ENCODE data around the gene MTMR2. TPM values are rescaled to one million over a fixed set of nuclear protein-coding genes. Genes with fewer than 3 reads are reported as not detected.
A peak's percentile ranks its signal among the peaks of the same experiment; 100 is the strongest.

The MTMR2 gene
- total and polyA plus RNA-seq, 2 experiments from 2014 or later = 26.6 to 52.6 TPM

DNA sequence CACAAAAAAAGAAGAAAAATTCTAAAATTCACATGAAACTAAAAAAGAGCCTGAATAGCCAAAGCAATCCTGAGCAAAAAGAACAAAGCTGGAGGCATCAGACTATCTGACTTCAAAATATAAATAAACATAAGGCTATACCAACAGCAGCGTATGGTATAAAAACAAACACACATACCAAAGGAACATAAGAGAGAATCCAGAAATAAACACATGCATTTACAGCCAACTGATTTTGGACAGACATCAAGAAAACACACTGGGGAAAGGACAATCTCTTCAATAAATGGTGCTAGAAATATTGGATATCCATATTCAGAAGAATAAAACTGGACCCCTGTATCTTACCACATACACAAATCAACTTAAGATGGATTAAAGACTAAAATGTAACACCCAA lies 2.8 kb upstream of the MTMR2 start:
- no peaks in the 10 kb centered on the region for H3K27me3 ChIP-seq (ENCODE audit: insufficient read depth)

DNA sequence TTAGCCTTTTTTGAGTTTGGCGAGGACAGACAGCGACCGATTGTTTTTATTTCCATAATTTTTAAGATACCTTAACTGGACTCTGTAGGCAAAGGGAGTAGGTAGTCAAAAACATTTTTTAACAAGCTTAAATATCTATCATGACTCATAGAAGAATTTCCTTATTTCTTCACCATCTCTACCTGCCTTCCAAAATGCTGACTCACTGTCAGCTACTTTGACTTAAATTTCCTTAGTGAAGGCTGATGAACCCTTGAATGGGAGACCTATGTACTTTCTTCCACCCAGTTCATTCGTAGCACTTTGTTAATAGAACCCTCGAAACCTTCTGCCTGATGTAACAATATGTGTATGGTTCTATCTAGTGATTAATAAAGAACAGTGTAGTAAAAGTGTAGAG lies 1.1 kb upstream of the MTMR2 start:
- Mint-ChIP-seq H3K9me3 (no peaks in the 10 kb centered on the region), H3K27ac (peak overlapping the region; percentile 96), H3K4me1 (peaks cover 22% of the 10 kb centered on the region), H3K27me3 (ENCODE audit: insufficient read depth, low read depth, poor library complexity) (peaks cover 7% of the 10 kb centered on the region), H3K36me3 (ENCODE audit: low read depth) (no peaks in the 10 kb centered on the region; the same call in 1 of the 3 replicates), H3K4me3 (peak overlapping the region; percentile 99)
- H4K20me1 ChIP-seq (replicated peaks; ENCODE audit: insufficient read depth) = no peaks in the 10 kb centered on the region
- H3F3A ChIP-seq (replicated peaks; ENCODE audit: low read depth) = no peaks in the 10 kb centered on the region; the same call in 1 of the 2 replicates
- H2AFZ ChIP-seq = no peak overlapping the region
- H3K79me2 ChIP-seq (replicated peaks; ENCODE audit: insufficient read depth) = peaks cover 35% of the 10 kb centered on the region
- DNase-seq (ENCODE audit: low spot score) = peak; percentile 23
- H3K36me3 ChIP-seq (ENCODE audit: insufficient read depth) = no peaks in the 10 kb centered on the region
- peak overlapping the region; percentile 90 for H3K4me2 ChIP-seq
- peak overlapping the region; percentile 96 for H3K27ac ChIP-seq (ENCODE audit: low read depth)
- no peak for TF ChIP-seq ZNF331 (CRISPR knock-in tag; IDR thresholded peaks at IDR 0.05; ENCODE audit: low read depth)
- no peak for TF ChIP-seq NANOG (IDR thresholded peaks at IDR 0.05; ENCODE audit: borderline replicate concordance)
- TF ChIP-seq, protein P1, sequence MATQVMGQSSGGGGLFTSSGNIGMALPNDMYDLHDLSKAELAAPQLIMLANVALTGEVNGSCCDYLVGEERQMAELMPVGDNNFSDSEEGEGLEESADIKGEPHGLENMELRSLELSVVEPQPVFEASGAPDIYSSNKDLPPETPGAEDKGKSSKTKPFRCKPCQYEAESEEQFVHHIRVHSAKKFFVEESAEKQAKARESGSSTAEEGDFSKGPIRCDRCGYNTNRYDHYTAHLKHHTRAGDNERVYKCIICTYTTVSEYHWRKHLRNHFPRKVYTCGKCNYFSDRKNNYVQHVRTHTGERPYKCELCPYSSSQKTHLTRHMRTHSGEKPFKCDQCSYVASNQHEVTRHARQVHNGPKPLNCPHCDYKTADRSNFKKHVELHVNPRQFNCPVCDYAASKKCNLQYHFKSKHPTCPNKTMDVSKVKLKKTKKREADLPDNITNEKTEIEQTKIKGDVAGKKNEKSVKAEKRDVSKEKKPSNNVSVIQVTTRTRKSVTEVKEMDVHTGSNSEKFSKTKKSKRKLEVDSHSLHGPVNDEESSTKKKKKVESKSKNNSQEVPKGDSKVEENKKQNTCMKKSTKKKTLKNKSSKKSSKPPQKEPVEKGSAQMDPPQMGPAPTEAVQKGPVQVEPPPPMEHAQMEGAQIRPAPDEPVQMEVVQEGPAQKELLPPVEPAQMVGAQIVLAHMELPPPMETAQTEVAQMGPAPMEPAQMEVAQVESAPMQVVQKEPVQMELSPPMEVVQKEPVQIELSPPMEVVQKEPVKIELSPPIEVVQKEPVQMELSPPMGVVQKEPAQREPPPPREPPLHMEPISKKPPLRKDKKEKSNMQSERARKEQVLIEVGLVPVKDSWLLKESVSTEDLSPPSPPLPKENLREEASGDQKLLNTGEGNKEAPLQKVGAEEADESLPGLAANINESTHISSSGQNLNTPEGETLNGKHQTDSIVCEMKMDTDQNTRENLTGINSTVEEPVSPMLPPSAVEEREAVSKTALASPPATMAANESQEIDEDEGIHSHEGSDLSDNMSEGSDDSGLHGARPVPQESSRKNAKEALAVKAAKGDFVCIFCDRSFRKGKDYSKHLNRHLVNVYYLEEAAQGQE (IDR thresholded peaks at IDR 0.05; ENCODE audit: unreplicated experiment) = no peak
- no peak for TF ChIP-seq JUNB (IDR thresholded peaks at IDR 0.05; ENCODE audit: unreplicated experiment)
- TF ChIP-seq EZH2phosphoT487 (IDR thresholded peaks at IDR 0.05; ENCODE audit: unreplicated experiment) = no peak
- H3K4me3 ChIP-seq = peak overlapping the region; percentile 75
- no peak for ATAC-seq
- H3K27me3 ChIP-seq (ENCODE audit: insufficient read depth) = no peaks in the 10 kb centered on the region
- no peaks in the 10 kb centered on the region for H3K9me2 ChIP-seq (ENCODE audit: insufficient read depth)
- H3K4me1 ChIP-seq (ENCODE audit: insufficient read depth) = peaks cover 19% of the 10 kb centered on the region

More for the DNA sequence above, 2.8 kb upstream of the MTMR2 start:
- Histone ChIP-seq H3K4me1 (ENCODE audit: insufficient read depth) (peaks cover 19% of the 10 kb centered on the region), H3K27ac (ENCODE audit: low read depth) (no peak overlapping the region), H3F3A (replicated peaks; ENCODE audit: low read depth) (no peaks in the 10 kb centered on the region; the same call in 1 of the 2 replicates), H3K36me3 (ENCODE audit: insufficient read depth) (no peaks in the 10 kb centered on the region), H4K20me1 (replicated peaks; ENCODE audit: insufficient read depth) (no peaks in the 10 kb centered on the region), H3K4me2 (no peak overlapping the region), H3K4me3 (no peak overlapping the region), H3K9me2 (ENCODE audit: insufficient read depth) (no peaks in the 10 kb centered on the region), H2AFZ (no peak overlapping the region), H3K79me2 (replicated peaks; ENCODE audit: insufficient read depth) (peaks cover 18% of the 10 kb centered on the region)
- H3K27ac Mint-ChIP-seq = no peak overlapping the region
- no peak for ATAC-seq
- 0 out of 3 replicates have a peak, but pooled peaks cover 2% of the 10 kb centered on the region for H3K9me3 Mint-ChIP-seq
- peaks cover 9% of the 10 kb centered on the region for H3K27me3 Mint-ChIP-seq (ENCODE audit: insufficient read depth, low read depth, poor library complexity)
- H3K4me1 Mint-ChIP-seq = peaks cover 22% of the 10 kb centered on the region
- no peaks in the 10 kb centered on the region; the same call in 1 of the 3 replicates for H3K36me3 Mint-ChIP-seq (ENCODE audit: low read depth)
- no peak overlapping the region for H3K4me3 Mint-ChIP-seq
- DNase-seq (ENCODE audit: low spot score) = no peak
- TF ChIP-seq ZNF331 (CRISPR knock-in tag; IDR thresholded peaks at IDR 0.05; ENCODE audit: low read depth) (no peak), ZNF114 (CRISPR knock-in tag; IDR thresholded peaks at IDR 0.05) (no peak), EZH2phosphoT487 (IDR thresholded peaks at IDR 0.05; ENCODE audit: unreplicated experiment) (no peak), NANOG (IDR thresholded peaks at IDR 0.05; ENCODE audit: borderline replicate concordance) (no peak), EZH2 (IDR thresholded peaks at IDR 0.05; ENCODE audit: low read depth, unreplicated experiment) (no peak), CTCF (conservative IDR thresholded peaks at IDR 0.05; ENCODE audit: low read depth in 2 of 2) (no peak), POLR2AphosphoS5 (IDR thresholded peaks at IDR 0.05; ENCODE audit: low read depth) (no peak)

All from GM23338 (cell line).